ENCODE results near the gene TSPAN18.

Gene TSPAN18

GRCh38 chr11:44797051-44797450 lies 70.3 kb downstream of the TSPAN18 start:
- DNase-seq (ENCODE audit: low read depth) = no peak

- no peak for DNase-seq (ENCODE audit: low read depth)
Observed at GRCh38 chr11:44797886-44798606, 71.3 kb downstream of the TSPAN18 start.

- DNase-seq (ENCODE audit: low read depth) = no peak
Observed at GRCh38 chr11:44798607-44798972, 71.8 kb downstream of the TSPAN18 start.

- DNase-seq (ENCODE audit: low read depth) = no peak
Observed at GRCh38 chr11:44799012-44799411, 72.2 kb downstream of the TSPAN18 start.

GRCh38 chr11:44802347-44802746 lies 75.6 kb downstream of the TSPAN18 start:
- no peak for DNase-seq (ENCODE audit: low read depth)

GRCh38 chr11:44803009-44803408 lies 76.2 kb downstream of the TSPAN18 start:
- DNase-seq (ENCODE audit: low read depth) = no peak

- no peak for DNase-seq (ENCODE audit: low read depth)
Observed at GRCh38 chr11:44804449-44805437, 78.0 kb downstream of the TSPAN18 start.

GRCh38 chr11:44805596-44805995 lies 78.8 kb downstream of the TSPAN18 start:
- no peak for DNase-seq (ENCODE audit: low read depth)

GRCh38 chr11:44808053-44808753 lies 81.4 kb downstream of the TSPAN18 start:
- no peak for DNase-seq (ENCODE audit: low read depth)

- DNase-seq (ENCODE audit: low read depth) = no peak
Observed at GRCh38 chr11:44809283-44809682, 82.5 kb downstream of the TSPAN18 start.

- DNase-seq (ENCODE audit: low read depth) = no peak
Observed at GRCh38 chr11:44811841-44812448, 85.2 kb downstream of the TSPAN18 start.

- DNase-seq (ENCODE audit: low read depth) = no peak
Observed at GRCh38 chr11:44812971-44813370, 86.2 kb downstream of the TSPAN18 start.

GRCh38 chr11:44813401-44813800 lies 86.6 kb downstream of the TSPAN18 start:
- no peak for DNase-seq (ENCODE audit: low read depth)

GRCh38 chr11:44814881-44815592 lies 88.3 kb downstream of the TSPAN18 start:
- no peak for DNase-seq (ENCODE audit: low read depth)

GRCh38 chr11:44815917-44816456 lies 89.2 kb downstream of the TSPAN18 start:
- DNase-seq (ENCODE audit: low read depth) = no peak

- DNase-seq (ENCODE audit: low read depth) = no peak
Observed at GRCh38 chr11:44816761-44817160, 90.0 kb downstream of the TSPAN18 start.

GRCh38 chr11:44817207-44817949 lies 90.6 kb downstream of the TSPAN18 start:
- no peak for DNase-seq (ENCODE audit: low read depth)

GRCh38 chr11:44818110-44818509 lies 91.3 kb downstream of the TSPAN18 start:
- DNase-seq (ENCODE audit: low read depth) = no peak

- no peak for DNase-seq (ENCODE audit: low read depth)
Observed at GRCh38 chr11:44819346-44819745, 92.6 kb downstream of the TSPAN18 start.

- DNase-seq (ENCODE audit: low read depth) = no peak
Observed at GRCh38 chr11:44822369-44822768, 95.6 kb downstream of the TSPAN18 start.

Measured in activated gamma-delta T cell treated with anti-CD3 and anti-CD28 coated beads, Interleukin-2, amount 50 U/mL, for 16 hours (primary cell).